Liver (tissue), 9 donors: ENCODE measurements around the gene IFT74. TPM values are rescaled to one million over a fixed set of nuclear protein-coding genes. Genes with fewer than 3 reads are reported as not detected.

ENCODE experiments used
- DNase-seq: peaks from one replicate; pipeline ENCODE4 v3.0.0-alpha.2; 2017; ENCODE audit warnings: low spot score
- H3K27ac ChIP-seq, 2 donors: one replicate each; pipeline ENCODE4 v1.7.0; 2013; ENCODE audit warnings: inconsistent platforms in 2 of 2, low read length in 2 of 2, control low read depth in 1 of 2, low read depth in 1 of 2, mild to moderate bottlenecking in 1 of 2
- H3K27me3 ChIP-seq, 4 donors: one replicate each; pipeline versions ENCODE4 v1.6.1 to v1.7.0; 2013; ENCODE audit warnings: low read length in 3 of 4, inconsistent platforms in 1 of 4, mild to moderate bottlenecking in 1 of 4, moderate library complexity in 1 of 4; ENCODE audit not compliant: control insufficient read depth in 4 of 4, insufficient read depth in 4 of 4
- H3K36me3 ChIP-seq, 4 donors: one replicate each; pipeline versions ENCODE4 v1.6.1 to v1.7.0; 2013; ENCODE audit warnings: low read length in 3 of 4, mild to moderate bottlenecking in 3 of 4, low read depth in 1 of 4, moderate library complexity in 1 of 4; ENCODE audit not compliant: control insufficient read depth in 4 of 4, insufficient read depth in 3 of 4
- H3K4me1 ChIP-seq, 4 donors: one replicate each; pipeline versions ENCODE4 v1.6.1 to v1.7.0; 2013; ENCODE audit warnings: low read length in 3 of 4, mild to moderate bottlenecking in 3 of 4, moderate library complexity in 1 of 4; ENCODE audit not compliant: control insufficient read depth in 4 of 4, insufficient read depth in 4 of 4
- H3K4me3 ChIP-seq, 3 donors: one replicate each; pipeline versions ENCODE4 v1.6.1 to v1.7.0; 2013; ENCODE audit warnings: low read length in 3 of 3, control low read depth in 1 of 3, low read depth in 1 of 3, mild to moderate bottlenecking in 1 of 3
- H3K9ac ChIP-seq, 2 donors: one replicate each; pipeline ENCODE4 v1.7.0; 2013; ENCODE audit warnings: low read length in 2 of 2, mild to moderate bottlenecking in 2 of 2, moderate library complexity in 2 of 2, control low read depth in 1 of 2, low read depth in 1 of 2
- H3K9me3 ChIP-seq, 4 donors: one replicate each; pipeline versions ENCODE4 v1.6.1 to v1.7.0; 2013; ENCODE audit warnings: low read length in 3 of 4; ENCODE audit not compliant: control insufficient read depth in 4 of 4
- EGR1 ChIP-seq, 2 donors: IDR thresholded peaks; 2 replicates each; pipeline ENCODE4 v1.6.1; 2016 to 2018; ENCODE audit warnings: antibody characterized with exemption in 2 of 2, low read depth in 2 of 2
- FOXA1 ChIP-seq: IDR thresholded peaks from 2 replicates; pipeline ENCODE4 v1.6.1; 2016; ENCODE audit warnings: antibody characterized with exemption
- FOXA2 ChIP-seq: IDR thresholded peaks from 2 replicates; pipeline ENCODE4 v1.6.1; 2016; ENCODE audit warnings: antibody characterized with exemption
- GABPA ChIP-seq, 2 donors: IDR thresholded peaks in 1 of 2; conservative IDR thresholded peaks in 1 of 2; 2 replicates each; pipeline ENCODE4 v1.6.1; 2016; ENCODE audit warnings: antibody characterized with exemption in 2 of 2, mild to moderate bottlenecking in 1 of 2, moderate library complexity in 1 of 2
- HNF4A ChIP-seq, 2 donors: conservative IDR thresholded peaks; 2 replicates each; pipeline ENCODE4 v1.6.1; 2016; ENCODE audit warnings: antibody characterized with exemption in 2 of 2, mild to moderate bottlenecking in 2 of 2
- HNF4G ChIP-seq: IDR thresholded peaks from 2 replicates; pipeline ENCODE4 v1.6.1; 2016; ENCODE audit warnings: antibody characterized with exemption
- JUND ChIP-seq, 2 donors: IDR thresholded peaks; 2 replicates each; pipeline ENCODE4 v1.6.1; 2016; ENCODE audit warnings: antibody characterized with exemption in 2 of 2
- NR2F2 ChIP-seq: IDR thresholded peaks from 2 replicates; pipeline ENCODE4 v1.6.1; 2016; ENCODE audit warnings: antibody characterized with exemption
- RAD21 ChIP-seq, 2 donors: IDR thresholded peaks; 2 replicates each; pipeline ENCODE4 v1.6.1; 2016; ENCODE audit warnings: antibody characterized with exemption in 2 of 2, mild to moderate bottlenecking in 2 of 2
- RXRA ChIP-seq, 2 donors: IDR thresholded peaks; 2 replicates each; pipeline ENCODE4 v1.6.1; 2017 to 2018; ENCODE audit warnings: antibody characterized with exemption in 2 of 2, mild to moderate bottlenecking in 1 of 2
- SP1 ChIP-seq: IDR thresholded peaks from 2 replicates; pipeline ENCODE4 v1.6.1; 2018; ENCODE audit warnings: antibody characterized with exemption, mild to moderate bottlenecking
- TAF1 ChIP-seq: conservative IDR thresholded peaks from 2 replicates; pipeline ENCODE4 v1.6.1; 2016; ENCODE audit warnings: antibody characterized with exemption, mild to moderate bottlenecking
- YY1 ChIP-seq: IDR thresholded peaks from 2 replicates; pipeline ENCODE4 v1.6.1; 2016; ENCODE audit warnings: antibody characterized with exemption, mild to moderate bottlenecking
- WGBS: extraction: QIAGEN DNeasy Blood & Tissue Kit; methylation state at CpG from one replicate; pipeline ENCODE4 v1.1.7; 2013; 5-methylcytosine and 5-hydroxymethylcytosine counted together
- polyA plus RNA-seq, 2 donors: library from polyadenylated mRNA; stranded (reverse) in 1 of 2; unstranded in 1 of 2; fragments of 200-250 nt in 1 of 2; fragments of >200 nt in 1 of 2; fragmentation: Nextera tagmentation in 1 of 2; extraction: Ambion mirVana in 1 of 2; gene quantifications; one replicate each; pipeline versions ENCODE4 v1.2.1 to v1.2.3, GENCODE V29; 2013 to 2015
- total RNA-seq, 2 donors: library from RNA; depleted of rRNA; stranded (reverse); fragments of >200 nt; gene quantifications; one replicate each; pipeline ENCODE4 v1.2.3, GENCODE V29; 2014
- TF ChIP-seq, protein P1 (sequence below): IDR thresholded peaks from 2 replicates; pipeline ENCODE4 v1.6.1; 2016; ENCODE audit warnings: antibody characterized with exemption
- TF ChIP-seq, protein P2 (sequence below): fragments of 150-350 bp; IDR thresholded peaks from 2 replicates; pipeline ENCODE4 v1.5.1; 2017; ENCODE audit warnings: improper control_type of control experiment, low read depth, low read length; ENCODE audit not compliant: missing input control
- TF ChIP-seq, protein P3 (sequence below): IDR thresholded peaks from 2 replicates; pipeline ENCODE4 v1.6.1; 2016; ENCODE audit warnings: antibody characterized with exemption
- TF ChIP-seq, protein P4 (sequence below): IDR thresholded peaks from 2 replicates; pipeline ENCODE4 v1.6.1; 2016; ENCODE audit warnings: antibody characterized with exemption, mild to moderate bottlenecking
- TF ChIP-seq, protein P5 (sequence below): IDR thresholded peaks from 2 replicates; pipeline ENCODE4 v1.6.1; 2016; ENCODE audit warnings: antibody characterized with exemption
- donor health status: healthy.
- donor health status: healthy.
- donor health status: healthy.
- donor health status: healthy.
- donor health status: healthy.

IFT74 gene
- total and polyA plus RNA-seq, 4 donors = 4.9 to 10.5 (median 7.4) TPM

DNA sequence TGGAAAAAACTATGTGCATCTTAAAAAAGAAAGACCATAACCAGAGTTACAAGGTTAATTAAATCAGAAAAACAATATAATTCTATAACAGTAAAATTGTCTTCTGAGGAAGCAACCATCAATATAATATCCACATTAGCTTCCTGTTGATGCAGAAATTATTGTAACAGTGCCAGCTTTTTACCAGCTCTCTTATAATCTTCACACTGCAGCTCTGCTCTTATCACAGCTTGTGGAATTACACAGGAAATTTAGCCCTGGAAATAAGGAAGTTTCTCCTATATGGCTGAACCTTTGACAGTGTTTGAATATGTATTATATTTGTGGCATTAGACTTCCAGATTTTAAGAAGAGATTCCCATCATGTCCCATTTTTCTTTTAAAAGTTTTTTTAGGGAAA, 103.7 kb downstream of the IFT74 start (continued):
- TF ChIP-seq, protein P1, sequence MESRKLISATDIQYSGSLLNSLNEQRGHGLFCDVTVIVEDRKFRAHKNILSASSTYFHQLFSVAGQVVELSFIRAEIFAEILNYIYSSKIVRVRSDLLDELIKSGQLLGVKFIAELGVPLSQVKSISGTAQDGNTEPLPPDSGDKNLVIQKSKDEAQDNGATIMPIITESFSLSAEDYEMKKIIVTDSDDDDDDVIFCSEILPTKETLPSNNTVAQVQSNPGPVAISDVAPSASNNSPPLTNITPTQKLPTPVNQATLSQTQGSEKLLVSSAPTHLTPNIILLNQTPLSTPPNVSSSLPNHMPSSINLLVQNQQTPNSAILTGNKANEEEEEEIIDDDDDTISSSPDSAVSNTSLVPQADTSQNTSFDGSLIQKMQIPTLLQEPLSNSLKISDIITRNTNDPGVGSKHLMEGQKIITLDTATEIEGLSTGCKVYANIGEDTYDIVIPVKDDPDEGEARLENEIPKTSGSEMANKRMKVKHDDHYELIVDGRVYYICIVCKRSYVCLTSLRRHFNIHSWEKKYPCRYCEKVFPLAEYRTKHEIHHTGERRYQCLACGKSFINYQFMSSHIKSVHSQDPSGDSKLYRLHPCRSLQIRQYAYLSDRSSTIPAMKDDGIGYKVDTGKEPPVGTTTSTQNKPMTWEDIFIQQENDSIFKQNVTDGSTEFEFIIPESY = no peak
- TF ChIP-seq EGR1 (IDR thresholded peaks at IDR 0.05; ENCODE audit: low read depth in 2 of 2) = no peak

DNA sequence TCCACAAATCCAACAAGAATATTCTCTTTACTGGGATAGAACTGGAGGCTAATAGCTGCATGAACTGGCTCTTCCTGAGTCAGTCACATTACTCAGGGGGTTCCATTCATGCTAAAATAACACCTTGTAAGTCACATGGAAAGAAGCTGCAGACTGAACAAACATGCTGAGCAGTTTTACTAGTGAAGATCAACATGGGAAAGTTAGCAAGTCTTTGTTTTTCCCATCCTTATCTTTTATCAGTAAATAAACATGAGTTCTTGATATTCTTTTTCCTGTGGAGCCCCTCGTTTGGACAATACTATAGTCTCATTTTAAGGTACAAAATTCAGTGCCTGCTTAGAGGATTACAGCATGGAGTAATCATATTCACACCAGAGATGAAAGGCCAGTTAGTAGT, 109.1 kb downstream of the IFT74 start:
- Histone ChIP-seq H3K9ac (no peak overlapping the region), H3K27ac (no peak overlapping the region), H3K4me3 (no peak overlapping the region), H3K9me3 (no peaks in the 10 kb centered on the region), H3K27me3 (no peaks in the 10 kb centered on the region), H3K36me3 (peaks cover 0 to 3% (median 0%) of the 10 kb centered on the region in 4 donors), H3K4me1 (no peaks in the 10 kb centered on the region)
- 56% methylated on average over 1 of the region's 1 CpG for WGBS
- TF ChIP-seq GABPA (IDR thresholded peaks at IDR 0.05 in 1 of 2, conservative IDR thresholded peaks at IDR 0.05 in 1 of 2) (no peak), EGR1 (IDR thresholded peaks at IDR 0.05; ENCODE audit: low read depth in 2 of 2) (no peak), YY1 (no peak), FOXA2 (no peak), SP1 (no peak), JUND (IDR thresholded peaks at IDR 0.05) (no peak), NR2F2 (no peak), HNF4G (no peak), HNF4A (conservative IDR thresholded peaks at IDR 0.05) (no peak), TAF1 (no peak), RAD21 (IDR thresholded peaks at IDR 0.05) (no peak), FOXA1 (no peak), RXRA (IDR thresholded peaks at IDR 0.05) (no peak)
- TF ChIP-seq, protein P2, sequence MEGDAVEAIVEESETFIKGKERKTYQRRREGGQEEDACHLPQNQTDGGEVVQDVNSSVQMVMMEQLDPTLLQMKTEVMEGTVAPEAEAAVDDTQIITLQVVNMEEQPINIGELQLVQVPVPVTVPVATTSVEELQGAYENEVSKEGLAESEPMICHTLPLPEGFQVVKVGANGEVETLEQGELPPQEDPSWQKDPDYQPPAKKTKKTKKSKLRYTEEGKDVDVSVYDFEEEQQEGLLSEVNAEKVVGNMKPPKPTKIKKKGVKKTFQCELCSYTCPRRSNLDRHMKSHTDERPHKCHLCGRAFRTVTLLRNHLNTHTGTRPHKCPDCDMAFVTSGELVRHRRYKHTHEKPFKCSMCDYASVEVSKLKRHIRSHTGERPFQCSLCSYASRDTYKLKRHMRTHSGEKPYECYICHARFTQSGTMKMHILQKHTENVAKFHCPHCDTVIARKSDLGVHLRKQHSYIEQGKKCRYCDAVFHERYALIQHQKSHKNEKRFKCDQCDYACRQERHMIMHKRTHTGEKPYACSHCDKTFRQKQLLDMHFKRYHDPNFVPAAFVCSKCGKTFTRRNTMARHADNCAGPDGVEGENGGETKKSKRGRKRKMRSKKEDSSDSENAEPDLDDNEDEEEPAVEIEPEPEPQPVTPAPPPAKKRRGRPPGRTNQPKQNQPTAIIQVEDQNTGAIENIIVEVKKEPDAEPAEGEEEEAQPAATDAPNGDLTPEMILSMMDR = no peak
- TF ChIP-seq, protein P3, sequence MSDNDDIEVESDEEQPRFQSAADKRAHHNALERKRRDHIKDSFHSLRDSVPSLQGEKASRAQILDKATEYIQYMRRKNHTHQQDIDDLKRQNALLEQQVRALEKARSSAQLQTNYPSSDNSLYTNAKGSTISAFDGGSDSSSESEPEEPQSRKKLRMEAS = no peak
- TF ChIP-seq, protein P4, sequence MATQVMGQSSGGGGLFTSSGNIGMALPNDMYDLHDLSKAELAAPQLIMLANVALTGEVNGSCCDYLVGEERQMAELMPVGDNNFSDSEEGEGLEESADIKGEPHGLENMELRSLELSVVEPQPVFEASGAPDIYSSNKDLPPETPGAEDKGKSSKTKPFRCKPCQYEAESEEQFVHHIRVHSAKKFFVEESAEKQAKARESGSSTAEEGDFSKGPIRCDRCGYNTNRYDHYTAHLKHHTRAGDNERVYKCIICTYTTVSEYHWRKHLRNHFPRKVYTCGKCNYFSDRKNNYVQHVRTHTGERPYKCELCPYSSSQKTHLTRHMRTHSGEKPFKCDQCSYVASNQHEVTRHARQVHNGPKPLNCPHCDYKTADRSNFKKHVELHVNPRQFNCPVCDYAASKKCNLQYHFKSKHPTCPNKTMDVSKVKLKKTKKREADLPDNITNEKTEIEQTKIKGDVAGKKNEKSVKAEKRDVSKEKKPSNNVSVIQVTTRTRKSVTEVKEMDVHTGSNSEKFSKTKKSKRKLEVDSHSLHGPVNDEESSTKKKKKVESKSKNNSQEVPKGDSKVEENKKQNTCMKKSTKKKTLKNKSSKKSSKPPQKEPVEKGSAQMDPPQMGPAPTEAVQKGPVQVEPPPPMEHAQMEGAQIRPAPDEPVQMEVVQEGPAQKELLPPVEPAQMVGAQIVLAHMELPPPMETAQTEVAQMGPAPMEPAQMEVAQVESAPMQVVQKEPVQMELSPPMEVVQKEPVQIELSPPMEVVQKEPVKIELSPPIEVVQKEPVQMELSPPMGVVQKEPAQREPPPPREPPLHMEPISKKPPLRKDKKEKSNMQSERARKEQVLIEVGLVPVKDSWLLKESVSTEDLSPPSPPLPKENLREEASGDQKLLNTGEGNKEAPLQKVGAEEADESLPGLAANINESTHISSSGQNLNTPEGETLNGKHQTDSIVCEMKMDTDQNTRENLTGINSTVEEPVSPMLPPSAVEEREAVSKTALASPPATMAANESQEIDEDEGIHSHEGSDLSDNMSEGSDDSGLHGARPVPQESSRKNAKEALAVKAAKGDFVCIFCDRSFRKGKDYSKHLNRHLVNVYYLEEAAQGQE = no peak
- TF ChIP-seq, protein P1 = no peak
- TF ChIP-seq, protein P5, sequence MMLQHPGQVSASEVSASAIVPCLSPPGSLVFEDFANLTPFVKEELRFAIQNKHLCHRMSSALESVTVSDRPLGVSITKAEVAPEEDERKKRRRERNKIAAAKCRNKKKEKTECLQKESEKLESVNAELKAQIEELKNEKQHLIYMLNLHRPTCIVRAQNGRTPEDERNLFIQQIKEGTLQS = no peak
- DNase-seq = no peak
